Activated CD4-positive, CD25-positive, alpha-beta regulatory T cell treated with anti-CD3 and anti-CD28 coated beads, Interleukin-2, amount 50 U/mL, for 16 hours (primary cell): ENCODE measurements around the gene TMED4.
"Not testable (repeated sequence)": the region's sequence is repeated elsewhere in the genome, so short reads cannot be mapped to it uniquely, and the experiment has no call there.

Source experiments
- DNase-seq: peaks from one replicate; pipeline ENCODE4 v3.0.0-alpha.2; 2020; ENCODE audit warnings: low read depth, low spot score

Gene TMED4

DNA sequence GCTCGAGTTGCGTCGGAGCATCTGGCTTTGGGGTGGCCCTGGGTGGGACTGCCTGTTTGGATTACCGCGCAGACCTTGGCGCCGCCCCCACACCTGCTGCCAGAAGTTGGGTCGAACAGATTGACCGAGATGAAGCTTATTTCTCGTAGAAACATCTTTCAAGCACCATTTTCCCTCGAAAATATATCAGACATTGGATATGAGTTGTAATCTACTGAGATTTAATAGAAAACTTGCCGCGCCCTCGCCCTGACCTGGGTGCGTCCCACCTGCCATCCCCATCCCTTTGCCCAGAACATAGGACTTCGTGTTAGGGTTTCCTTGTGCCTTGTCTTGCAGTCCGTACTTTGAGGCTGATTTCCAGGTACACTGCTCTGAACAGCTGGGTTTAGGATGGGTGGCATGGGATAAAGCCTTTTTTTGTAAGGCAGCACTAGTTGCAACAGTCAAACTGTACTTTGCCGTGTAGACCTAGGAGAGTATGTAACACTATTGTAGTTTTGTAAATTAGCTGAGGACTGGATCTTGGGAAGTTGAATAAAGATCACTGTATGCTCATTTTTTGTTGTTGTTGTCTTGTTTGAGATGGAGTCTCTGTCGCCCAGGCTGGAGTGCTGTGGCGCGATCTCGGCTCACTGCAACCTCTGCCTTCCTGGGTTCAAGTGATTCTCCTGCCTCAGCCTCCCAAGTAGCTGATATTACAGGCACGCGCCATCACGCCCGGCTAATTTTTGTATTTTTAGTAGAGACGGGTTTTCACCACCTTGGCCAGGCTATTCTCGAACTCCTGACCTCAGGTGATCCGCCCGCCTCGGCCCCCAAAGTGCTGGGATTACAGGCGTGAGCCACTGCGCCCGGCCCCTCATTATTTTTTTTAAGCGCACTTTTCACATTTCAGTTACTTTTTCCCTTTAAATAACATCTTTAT lies 25.4 kb upstream of the TMED4 start:
- no peak for DNase-seq

DNA sequence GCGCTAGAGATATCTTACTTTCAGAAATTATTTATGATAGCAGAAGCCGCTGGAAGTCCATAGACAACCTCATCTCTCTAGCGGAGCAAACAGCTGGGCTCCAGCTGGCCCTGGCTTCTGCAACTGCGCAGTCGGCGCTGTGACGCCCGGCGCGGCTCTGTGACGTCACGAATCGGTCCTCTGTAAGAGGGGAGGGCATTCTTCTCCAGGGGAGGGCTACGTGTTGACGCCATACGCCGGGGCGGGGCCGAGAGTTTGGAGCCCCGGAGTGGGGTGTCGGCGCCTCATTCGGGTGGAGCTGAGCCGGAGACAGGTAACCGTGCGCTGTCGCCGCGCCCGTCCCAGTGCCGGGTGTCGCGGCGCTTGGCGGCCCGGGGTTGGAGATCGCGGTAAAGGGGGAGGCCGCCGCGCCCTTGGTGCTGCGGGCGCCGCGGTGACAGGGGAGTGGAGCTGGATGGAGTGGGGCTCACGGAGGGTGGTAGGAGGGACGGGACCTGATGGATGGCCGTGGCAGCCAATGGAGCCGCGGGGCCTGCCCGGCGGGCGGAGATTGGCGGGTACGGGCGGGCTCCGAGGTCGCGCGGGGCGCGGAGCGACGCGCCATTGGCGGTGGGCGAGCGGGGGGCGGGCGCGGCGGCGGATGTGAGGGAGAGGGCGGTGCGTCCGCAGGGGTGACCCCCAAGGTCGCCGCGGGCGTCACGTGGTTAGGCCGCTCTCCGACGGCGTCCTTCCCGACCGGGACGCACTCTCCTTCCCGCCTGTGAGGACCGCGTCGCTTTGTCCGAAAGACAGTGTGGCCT lies 24.5 kb upstream of the TMED4 start, which contains the start of gene OGDH:
OGDH (plus strand) TSS at position 287 of the 800 bp plus-strand sequence. CDS start 17,717 bp downstream, outside the sequence.
- peak; percentile 96 for DNase-seq

DNA sequence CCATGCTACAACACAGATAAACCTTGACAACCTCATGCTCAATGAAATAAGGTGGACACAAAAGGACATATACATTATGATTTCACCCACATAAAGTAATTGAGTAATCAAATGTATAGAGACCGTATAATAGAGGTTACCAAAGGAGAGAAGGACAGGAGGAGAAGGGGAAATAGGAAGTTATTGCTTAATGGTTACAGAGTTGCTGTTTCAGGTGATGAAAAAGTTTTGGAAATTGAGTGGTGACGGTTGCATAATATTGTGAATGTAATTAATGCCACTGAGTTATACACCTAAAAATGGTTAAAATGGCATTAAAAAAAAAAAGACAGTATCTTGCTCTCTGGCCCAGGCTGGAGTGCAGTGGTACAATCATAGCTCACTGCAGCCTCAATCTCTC lies 22.9 kb upstream of the TMED4 start:
- DNase-seq = no peak

DNA sequence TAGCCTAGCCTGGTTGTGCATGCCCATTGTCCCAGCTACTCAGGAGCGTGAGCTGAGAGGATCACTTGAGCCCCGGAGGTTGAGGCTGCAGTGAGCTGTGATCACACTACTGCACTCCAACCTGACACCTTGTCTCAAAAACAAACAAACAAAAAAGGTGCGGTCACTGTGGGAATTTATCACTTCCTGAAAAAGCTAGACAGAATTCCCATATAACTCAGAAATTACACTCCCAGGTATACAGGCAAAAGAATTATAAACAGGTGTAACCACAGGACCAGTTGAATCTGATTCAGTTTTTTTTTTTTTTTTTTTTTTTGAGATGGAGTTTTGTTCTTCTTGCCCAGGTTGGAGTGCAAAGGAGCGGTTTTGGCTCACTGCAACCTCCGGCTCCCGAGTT lies 21.2 kb upstream of the TMED4 start:
- no peak for DNase-seq

DNA sequence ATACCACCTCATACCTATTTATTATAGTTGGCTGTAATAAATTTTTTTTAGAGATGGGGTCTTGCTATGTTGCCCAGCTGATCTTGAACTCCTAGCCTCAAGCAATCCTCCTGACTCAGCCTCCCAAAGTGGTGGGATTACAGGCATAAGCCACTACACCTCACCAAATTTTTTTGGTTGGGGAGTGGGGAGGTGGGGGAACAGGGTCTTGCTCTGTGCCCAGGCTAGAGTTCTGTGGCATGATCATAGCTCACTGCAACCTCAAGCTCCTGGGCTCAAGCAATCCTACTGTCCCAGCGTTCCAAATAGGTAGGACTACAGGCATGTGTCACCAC lies 20.5 kb upstream of the TMED4 start:
- no peak for DNase-seq

DNA sequence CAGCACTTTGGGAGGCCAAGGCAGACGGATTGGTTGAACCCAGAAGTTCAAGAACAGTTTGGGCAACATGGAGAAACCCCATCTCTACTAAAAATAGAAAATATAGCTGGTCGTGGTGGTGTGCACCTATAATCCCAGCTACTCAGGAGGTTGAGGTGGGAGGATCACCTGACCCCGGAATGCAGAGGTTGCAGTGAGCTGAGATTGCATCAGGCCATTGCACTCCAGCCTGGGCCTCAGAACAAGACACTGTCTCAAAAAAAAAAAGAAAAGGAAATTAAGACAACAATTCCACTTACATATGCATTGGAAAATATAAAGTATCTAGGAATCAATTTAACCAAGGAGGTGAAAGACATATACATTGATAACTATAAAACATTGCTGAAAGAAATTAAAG lies 17.2 kb upstream of the TMED4 start:
- no peak for DNase-seq

DNA sequence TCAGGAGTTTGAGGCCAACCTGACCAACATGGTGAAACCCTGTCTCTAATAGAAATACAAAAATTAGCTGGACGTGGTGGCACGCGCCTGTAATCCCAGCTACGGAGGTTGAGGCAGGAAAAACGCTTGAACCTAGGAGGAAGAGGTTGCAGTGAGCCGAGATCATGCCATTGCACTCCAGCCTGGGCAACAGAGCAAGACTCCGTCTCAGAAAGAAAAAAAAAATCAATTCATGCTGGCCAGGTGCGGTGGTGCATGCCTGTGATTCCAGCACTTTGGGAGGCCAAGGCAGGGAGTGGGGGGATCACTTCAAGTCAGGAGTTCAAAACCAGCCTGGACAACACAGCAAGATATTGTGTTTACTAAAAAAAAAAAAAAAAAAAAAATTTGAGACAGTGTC lies 15.2 kb upstream of the TMED4 start:
- not testable (repeated sequence) for DNase-seq

DNA sequence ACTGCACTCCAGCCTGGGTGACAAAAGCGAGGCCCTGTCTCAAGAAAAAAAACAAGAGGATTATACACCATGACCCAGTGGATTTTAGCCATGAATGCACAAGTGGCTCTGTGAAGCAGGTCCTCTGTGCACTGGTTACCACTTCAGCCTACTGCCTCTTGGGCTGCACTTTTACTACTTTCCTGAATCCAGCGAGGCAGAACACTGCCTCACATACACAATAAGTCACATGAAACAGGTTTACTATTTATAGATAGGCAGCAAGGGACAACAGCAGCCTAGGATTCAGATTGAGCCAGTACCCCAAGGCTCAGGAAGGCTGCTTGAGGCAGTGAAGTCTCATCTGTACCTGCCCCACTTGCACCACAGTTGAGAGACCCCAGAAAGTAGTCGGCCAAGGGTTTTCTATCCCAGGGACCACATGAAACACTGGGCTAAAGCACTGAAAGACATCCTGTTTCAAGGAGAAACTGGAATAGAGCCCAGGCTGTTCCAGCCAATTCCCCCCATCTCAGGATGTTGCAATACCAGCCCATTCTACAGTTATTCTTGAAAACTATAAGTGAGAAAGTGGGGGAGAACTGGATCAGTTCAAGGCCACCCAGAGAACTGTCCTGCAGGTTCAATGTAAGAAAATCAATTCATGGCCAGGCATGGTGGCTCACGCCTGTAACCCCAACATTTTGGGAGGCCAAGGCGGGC lies 14.1 kb upstream of the TMED4 start:
- DNase-seq = no peak

DNA sequence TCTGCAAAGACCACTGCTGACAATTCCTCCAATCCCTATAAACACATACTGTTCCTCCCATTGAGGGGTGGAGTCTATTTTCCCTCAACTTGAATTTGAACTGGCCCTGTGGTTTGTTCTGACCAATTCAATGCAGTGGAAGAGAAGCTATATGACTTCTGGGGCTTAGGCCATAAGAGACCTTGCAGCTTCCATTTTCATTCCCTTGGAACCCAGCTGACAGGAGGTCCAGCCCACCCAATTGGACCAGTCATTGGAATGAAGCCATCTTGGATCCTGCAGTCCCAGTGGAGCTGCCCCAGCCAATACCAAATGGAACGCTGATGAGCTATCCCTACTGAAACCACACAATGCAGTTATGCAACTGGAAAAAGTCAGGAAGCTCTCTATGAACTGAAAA lies 8.9 kb upstream of the TMED4 start:
- DNase-seq = no peak

DNA sequence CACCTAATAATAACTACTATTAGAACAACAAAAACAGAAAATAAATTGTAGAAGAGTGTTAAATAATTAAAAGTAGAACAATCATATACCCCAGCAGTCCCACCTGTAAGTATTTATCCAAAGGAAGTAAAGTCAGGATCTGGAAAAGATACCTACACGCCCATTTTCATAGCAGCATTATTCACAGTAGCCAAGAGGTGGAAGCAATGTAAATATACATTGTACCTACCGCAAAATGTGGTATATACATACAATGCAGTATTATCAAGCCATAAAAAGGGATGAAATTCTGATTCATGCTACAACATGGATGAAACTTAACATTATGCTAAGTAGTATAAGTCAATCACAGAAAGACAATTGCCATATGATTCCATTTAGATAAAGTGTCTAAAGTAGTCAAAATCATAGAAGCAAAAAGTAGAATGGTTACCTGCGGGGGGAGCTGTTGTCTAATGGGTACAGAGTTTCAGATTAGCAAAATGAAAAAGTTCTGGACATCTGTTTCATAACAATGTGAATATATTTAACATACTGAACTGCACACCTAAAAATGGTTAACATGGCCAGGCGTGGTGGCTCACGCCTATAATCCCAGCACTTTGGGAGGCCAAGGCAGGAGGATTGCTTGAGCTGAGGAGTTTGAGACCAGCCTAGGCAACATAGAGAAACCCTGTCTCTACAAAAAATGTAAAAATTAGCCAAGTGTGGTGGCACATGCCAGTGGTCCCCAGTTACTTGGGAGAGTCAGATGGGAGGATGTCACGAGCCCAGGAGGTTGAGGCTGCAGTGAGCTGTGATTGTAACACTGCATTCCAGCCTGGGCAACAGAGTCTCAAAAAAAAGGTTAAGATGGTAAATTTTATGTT lies 6.0 kb upstream of the TMED4 start:
- peak; percentile 45 for DNase-seq

DNA sequence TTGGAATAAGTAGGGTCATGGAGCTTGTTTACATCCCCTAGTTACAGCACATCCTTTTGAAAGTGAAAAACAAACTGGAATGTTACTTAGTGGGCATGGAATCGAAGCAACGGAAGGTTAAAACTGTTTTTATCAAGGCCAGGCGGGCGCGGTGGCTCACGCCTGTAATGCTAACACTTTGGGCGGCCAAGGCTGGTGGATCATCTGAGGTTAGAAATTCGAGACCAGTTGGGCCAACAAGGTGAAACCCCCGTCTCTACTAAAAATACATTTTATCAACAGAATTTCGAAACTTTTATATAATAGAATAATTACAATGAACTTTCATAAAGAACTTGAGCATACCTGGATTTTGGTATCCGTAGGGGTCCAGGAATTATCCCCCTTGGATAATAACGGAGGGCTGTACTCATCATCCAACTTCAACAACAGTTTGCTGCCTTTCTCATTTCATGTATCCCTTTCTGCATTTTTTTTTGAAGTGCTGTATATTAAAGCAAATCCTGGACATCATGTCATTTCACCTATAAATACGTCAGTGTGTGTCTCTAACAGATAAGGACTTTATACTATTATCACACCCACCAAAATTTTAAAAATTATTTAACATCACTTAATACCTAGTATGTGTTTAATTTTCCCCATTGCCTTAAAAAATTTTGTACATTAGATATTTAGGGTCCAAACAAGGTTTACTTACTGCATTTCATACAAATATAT lies 1.3 kb upstream of the TMED4 start:
- no peak for DNase-seq

DNA sequence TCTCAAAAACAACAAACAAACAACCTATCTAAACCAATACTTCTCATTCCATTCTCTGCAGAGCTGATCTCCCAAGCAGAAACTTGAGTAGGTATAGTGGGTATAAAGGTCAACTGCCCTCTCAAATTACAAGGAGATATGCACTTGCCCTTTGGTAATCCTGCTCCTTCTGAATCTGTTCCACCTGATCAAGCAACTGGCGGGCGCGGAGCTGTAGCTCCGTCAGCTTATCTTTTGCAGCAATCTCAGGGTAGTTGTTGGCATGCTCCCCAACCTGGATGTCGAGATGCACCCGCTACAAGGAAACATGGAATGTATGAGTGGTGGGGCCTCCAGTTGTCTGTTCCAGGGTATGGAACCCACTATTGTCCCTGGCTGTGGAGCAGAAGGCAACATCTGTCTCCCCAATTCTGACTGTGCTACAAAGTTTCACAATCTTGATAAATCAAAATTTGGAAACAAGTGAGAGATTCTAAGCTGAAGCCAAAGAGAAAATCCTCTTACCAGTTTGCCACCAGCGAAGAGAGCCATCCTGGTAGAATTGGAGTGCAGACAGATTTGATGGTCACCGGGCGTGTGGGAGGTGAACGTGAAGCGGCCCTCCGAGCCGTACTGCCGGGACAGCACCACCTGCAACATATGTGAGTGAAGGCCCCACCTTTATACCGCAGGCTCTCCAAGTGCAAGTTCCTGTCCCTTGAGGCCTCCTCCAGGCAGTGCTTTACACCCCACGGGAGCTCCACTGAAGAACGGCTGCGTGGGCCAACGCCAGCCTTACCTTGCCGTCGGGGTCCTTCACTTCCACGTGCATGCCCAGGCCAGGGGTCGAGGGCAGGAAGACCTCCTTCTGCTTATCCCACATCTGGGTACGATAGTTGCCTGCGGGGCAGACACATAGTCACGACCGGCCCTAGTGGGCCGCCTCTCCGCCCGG lies 819 bp downstream of the TMED4 start:
- DNase-seq = no peak

DNA sequence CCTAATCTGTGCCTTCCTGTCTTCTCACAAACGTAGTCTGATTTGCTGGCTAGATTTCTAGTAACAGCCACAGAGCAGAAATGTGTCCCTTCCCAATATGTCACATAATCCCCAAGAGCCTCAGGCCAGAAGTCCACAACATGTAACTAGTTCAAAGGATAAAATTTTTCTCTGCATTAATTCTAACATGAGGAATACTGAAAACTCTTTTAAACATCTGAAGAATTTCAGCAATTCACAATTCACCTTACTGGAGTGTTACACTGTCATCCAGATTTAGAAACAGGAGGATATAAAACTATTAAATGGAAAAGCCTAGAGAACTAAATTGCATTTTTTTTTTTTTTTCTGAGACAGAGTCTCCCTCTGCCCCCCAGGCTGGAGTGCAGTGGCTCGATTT lies 5.8 kb downstream of the TMED4 start:
- no peak for DNase-seq

DNA sequence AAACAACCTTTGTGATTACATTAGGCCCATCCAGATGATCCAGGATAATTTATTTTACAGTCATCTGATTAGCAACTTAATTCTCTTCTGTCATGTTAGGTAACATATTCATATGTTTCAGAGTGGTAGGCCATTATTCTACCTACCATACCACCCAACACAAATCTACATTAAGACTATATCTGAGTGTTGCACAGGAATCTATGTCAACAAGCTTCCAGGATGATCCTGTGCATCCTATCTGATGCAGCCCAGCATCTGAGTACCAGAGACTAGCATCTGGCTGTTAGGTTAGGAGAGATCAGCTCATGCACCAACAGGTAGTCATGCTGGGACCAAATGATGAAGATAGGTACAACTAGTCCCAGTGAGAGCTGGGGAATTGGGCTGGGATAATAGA lies 7.0 kb downstream of the TMED4 start:
- no peak for DNase-seq

DNA sequence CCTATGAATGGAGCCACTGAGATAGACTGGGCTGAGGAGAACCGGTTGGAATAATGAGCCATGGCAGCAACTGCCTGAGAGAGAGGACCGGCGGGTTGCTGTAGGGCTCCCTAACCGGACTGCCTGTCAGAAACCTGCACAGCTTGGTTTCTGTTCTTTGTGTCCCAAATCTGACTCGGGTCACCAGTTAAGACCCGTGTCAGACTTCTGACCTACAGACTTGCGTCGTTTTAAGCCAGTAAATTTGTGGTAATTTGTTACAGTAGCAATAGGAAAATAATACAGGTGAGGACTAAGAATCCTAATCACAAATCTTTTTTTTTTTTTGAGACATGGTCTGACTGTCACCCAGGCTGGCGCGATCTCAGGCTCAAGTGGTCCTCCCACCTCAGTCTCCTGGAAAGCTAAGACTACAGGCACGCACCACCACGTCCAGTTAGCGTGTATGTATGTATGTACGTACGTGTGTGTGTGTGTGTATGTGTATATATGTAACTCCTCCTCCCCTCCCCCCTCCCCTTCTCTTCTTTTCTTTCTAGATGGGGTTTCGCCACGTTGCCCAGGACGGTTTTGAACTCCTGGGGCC lies 7.7 kb downstream of the TMED4 start:
- DNase-seq = no peak

DNA sequence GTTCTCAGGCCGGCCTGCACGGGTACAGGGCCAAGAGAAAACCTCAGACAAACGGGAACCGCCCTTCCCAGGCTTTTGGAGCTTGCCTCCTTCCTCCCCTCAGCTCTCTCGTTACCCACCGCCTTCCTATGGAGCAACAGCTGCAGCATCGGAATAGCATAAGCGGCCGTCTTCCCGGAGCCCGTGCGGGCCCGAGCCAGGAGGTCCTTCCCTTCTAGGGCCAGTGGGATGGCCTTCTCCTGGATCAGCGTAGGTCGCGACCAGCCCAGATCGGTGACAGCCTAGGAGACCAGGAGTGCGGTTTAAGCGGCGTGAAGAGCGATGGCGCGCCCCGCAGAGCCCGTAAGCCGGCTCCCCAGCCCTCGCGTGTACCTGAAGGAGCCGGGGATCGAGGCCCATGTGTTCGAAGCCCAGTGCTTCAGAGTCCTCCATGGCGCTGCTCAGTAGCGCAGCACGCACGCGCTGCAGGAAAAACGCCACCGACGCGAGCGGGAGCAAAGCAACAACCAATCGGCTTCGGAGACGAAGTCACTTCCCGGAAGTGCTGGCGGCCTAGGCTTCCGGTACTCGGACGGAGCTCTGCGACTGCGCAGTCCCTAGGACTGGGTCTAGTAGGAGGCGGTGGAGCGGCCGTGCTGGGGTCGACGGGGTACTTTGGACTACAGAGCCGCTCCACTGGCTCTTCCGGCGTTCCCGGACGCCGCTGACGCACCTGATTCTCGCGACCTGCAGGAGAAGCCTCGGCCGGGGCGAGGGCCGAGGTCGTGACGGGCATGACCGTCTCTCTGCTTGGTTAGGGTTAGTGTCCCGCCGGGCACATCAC lies 8.4 kb downstream of the TMED4 start, which contains the start of gene DDX56:
DDX56 (minus strand) TSS at position 445 of the 823 bp plus-strand sequence; CDS start at position 432, 13 bp downstream.
- peak; percentile 88 for DNase-seq

DNA sequence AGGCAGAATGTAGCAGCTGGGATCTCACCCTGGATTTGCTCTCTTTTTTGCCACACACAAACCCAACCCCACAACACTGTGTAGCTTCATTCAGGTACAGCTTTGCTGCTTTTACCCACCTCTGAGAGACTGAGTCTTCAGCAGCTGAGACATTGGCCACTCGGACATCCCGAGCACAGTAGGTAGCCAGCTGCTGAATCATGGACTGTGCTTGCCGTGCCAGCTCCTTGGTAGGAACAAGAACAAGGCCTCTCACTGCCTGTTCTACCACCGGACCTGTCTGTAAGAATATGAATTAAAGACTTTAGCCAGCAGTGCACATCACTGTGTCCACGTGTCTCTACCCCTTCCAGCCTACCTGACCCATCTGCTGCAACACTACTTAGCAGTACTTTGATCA lies 9.3 kb downstream of the TMED4 start:
- DNase-seq = no peak

DNA sequence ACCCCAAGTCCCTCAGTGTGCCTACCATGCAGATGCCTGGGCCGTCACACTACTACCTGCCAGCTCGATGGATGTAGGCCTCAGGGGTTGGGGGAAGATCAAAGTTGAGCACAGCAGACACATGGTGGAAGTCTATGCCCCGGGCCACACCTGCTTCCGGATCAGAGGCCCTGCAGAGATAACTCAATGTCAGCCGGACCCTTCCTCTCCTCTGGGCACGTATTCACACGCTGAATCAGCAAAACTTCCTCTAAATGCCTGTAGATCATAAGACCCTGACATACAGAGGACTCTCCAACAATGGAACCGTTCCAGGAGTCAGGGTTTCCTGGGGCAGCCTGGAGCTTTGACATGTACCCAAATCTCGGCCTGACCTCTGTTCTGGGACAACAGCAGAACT lies 12.1 kb downstream of the TMED4 start:
- no peak for DNase-seq
